SK-N-SH treated with all-trans-retinoic acid at 6 μM for 48 hours (cell line): ENCODE data around the gene PPP1R3C.

Source experiments
- ATAC-seq: fragments of 200-7000 bp; cut with Tn5 transposase; 3 replicates; pipeline ENCODE4 v1.9.1; 2020; ENCODE audit warnings: mild to moderate bottlenecking, moderate library complexity
- ARNTL ChIP-seq: fragments of 450-650 bp; formaldehyde crosslinking; IDR thresholded peaks from 2 replicates; pipeline ENCODE4 v1.5.0; 2020; ENCODE audit warnings: low read depth, mild to moderate bottlenecking, moderate library complexity, borderline replicate concordance
- BACH2 ChIP-seq: fragments of 250-450 bp; sonication (Bioruptor Pico); IDR thresholded peaks from 2 replicates; pipeline ENCODE4 v1.9.0; 2021; ENCODE audit warnings: mild to moderate bottlenecking, borderline replicate concordance
- CREB5 ChIP-seq: fragments of 250-450 bp; sonication (Bioruptor Pico); IDR thresholded peaks from 2 replicates; pipeline ENCODE4 v1.5.1; 2020; ENCODE audit warnings: low read depth, mild to moderate bottlenecking, moderate library complexity
- CSDC2 ChIP-seq: fragments of 250-450 bp; sonication (Bioruptor Pico); IDR thresholded peaks from 2 replicates; pipeline ENCODE4 v1.5.0; 2020; ENCODE audit warnings: mild to moderate bottlenecking, moderate library complexity
- CSRNP3 ChIP-seq: fragments of 250-450 bp; sonication (Bioruptor Pico); IDR thresholded peaks from 2 replicates; pipeline ENCODE4 v1.5.1; 2021; ENCODE audit warnings: mild to moderate bottlenecking, moderate library complexity
- GLIS3 ChIP-seq: fragments of 250-450 bp; sonication (Bioruptor Pico); IDR thresholded peaks from 2 replicates; pipeline ENCODE4 v1.5.0; 2020; ENCODE audit warnings: mild to moderate bottlenecking, moderate library complexity
- ISL1 ChIP-seq: fragments of 250-450 bp; sonication (Bioruptor Pico); IDR thresholded peaks from 2 replicates; pipeline ENCODE4 v2.1.2; 2022; ENCODE audit warnings: mild to moderate bottlenecking, moderate library complexity
- OSR1 ChIP-seq: fragments of 250-450 bp; sonication (Bioruptor Pico); IDR thresholded peaks from 2 replicates; pipeline ENCODE4 v1.8.0; 2022; ENCODE audit warnings: moderate library complexity, mild to moderate bottlenecking, inconsistent platforms
- PATZ1 ChIP-seq: fragments of 250-450 bp; sonication (Bioruptor Pico); IDR thresholded peaks from 2 replicates; pipeline ENCODE4 v1.8.0; 2020; ENCODE audit warnings: mild to moderate bottlenecking, moderate library complexity, borderline replicate concordance
- PPARA ChIP-seq: fragments of 250-450 bp; sonication (Bioruptor Pico); IDR thresholded peaks from 2 replicates; pipeline ENCODE4 v1.5.0; 2020; ENCODE audit warnings: mild to moderate bottlenecking, borderline replicate concordance
- RARB ChIP-seq: fragments of 250-450 bp; sonication (Bioruptor Pico); IDR thresholded peaks from 2 replicates; pipeline ENCODE4 v1.8.0; 2021; ENCODE audit warnings: mild to moderate bottlenecking, moderate library complexity
- SNAI2 ChIP-seq: fragments of 250-450 bp; sonication (Bioruptor Pico); IDR thresholded peaks from 2 replicates; pipeline ENCODE4 v1.5.0; 2020; ENCODE audit warnings: mild to moderate bottlenecking, moderate library complexity
- TCF4 ChIP-seq: fragments of 250-450 bp; sonication (Bioruptor Pico); IDR thresholded peaks from 2 replicates; pipeline ENCODE4 v1.8.0; 2021; ENCODE audit warnings: mild to moderate bottlenecking, moderate library complexity, borderline replicate concordance
- TOX ChIP-seq: fragments of 250-450 bp; sonication (Bioruptor Pico); IDR thresholded peaks from 2 replicates; pipeline ENCODE4 v1.8.0; 2021; ENCODE audit warnings: mild to moderate bottlenecking, moderate library complexity, borderline replicate concordance
- TSHZ2 ChIP-seq: fragments of 250-450 bp; sonication (Bioruptor Pico); IDR thresholded peaks from 2 replicates; pipeline ENCODE4 v1.5.0; 2020; ENCODE audit warnings: mild to moderate bottlenecking, moderate library complexity
- ZFP3 ChIP-seq: fragments of 250-450 bp; sonication (Bioruptor Pico); IDR thresholded peaks from 2 replicates; pipeline ENCODE4 v1.5.0; 2020; ENCODE audit warnings: mild to moderate bottlenecking, moderate library complexity
- ZFP30 ChIP-seq: fragments of 450-650 bp; formaldehyde crosslinking; IDR thresholded peaks from 2 replicates; pipeline ENCODE4 v1.5.0; 2022; ENCODE audit warnings: mild to moderate bottlenecking, moderate library complexity
- ZNF565 ChIP-seq: fragments of 450-650 bp; formaldehyde crosslinking; conservative IDR thresholded peaks from 2 replicates; pipeline ENCODE4 v1.5.0; 2020; ENCODE audit warnings: low read depth, mild to moderate bottlenecking, moderate library complexity
- ZNF70 ChIP-seq: fragments of 450-650 bp; formaldehyde crosslinking; IDR thresholded peaks from 2 replicates; pipeline ENCODE4 v1.5.0; 2020; ENCODE audit warnings: mild to moderate bottlenecking, moderate library complexity
- ZNF8 ChIP-seq: fragments of 450-650 bp; formaldehyde crosslinking; IDR thresholded peaks from 2 replicates; pipeline ENCODE4 v1.5.0; 2020; ENCODE audit warnings: mild to moderate bottlenecking, moderate library complexity

PPP1R3C gene

GRCh38 chr10:91665842-91666241 lies 33.0 kb upstream of the PPP1R3C start:
- no peak for TF ChIP-seq TCF4 (CRISPR knock-in tag)
- TF ChIP-seq CSDC2 (CRISPR knock-in tag), result no peak
- TF ChIP-seq RARB (CRISPR knock-in tag), result no peak
- TF ChIP-seq ZNF565, result no peak
- TF ChIP-seq, all 23 proteins: peak for 0
- no peak for ATAC-seq

- no peak for TF ChIP-seq SNAI2 (CRISPR knock-in tag)
- no peak for TF ChIP-seq ZFP3 (CRISPR knock-in tag)
- TF ChIP-seq OSR1 (CRISPR knock-in tag), result no peak
- TF ChIP-seq, all 23 proteins: peak for 0
- ATAC-seq, result no peak
Measured at GRCh38 chr10:91664426-91664825, 31.6 kb upstream of the PPP1R3C start.

- TF ChIP-seq ISL1 (no peak), BACH2 (no peak), ZFP3 (CRISPR knock-in tag) (no peak), CSDC2 (CRISPR knock-in tag) (no peak), ZFP30 (CRISPR knock-in tag) (no peak), TSHZ2 (CRISPR knock-in tag) (no peak), OSR1 (CRISPR knock-in tag) (no peak), SNAI2 (CRISPR knock-in tag) (no peak), TOX (no peak), CREB5 (CRISPR knock-in tag) (no peak), ARNTL (no peak), ZNF8 (CRISPR knock-in tag) (no peak), ZNF70 (CRISPR knock-in tag) (no peak), PPARA (CRISPR knock-in tag) (no peak), TCF4 (CRISPR knock-in tag) (no peak), CSRNP3 (CRISPR knock-in tag) (no peak), PATZ1 (CRISPR knock-in tag) (no peak)
- no peak for ATAC-seq
Measured at GRCh38 chr10:91662993-91663392, 30.1 kb upstream of the PPP1R3C start.

GRCh38 chr10:91653219-91653870 lies 20.5 kb upstream of the PPP1R3C start:
- TF ChIP-seq ISL1 (peak; percentile 27), RARB (CRISPR knock-in tag) (no peak)
- peak; percentile 69 for ATAC-seq

- TF ChIP-seq PATZ1 (CRISPR knock-in tag), result peak; percentile 63
- TF ChIP-seq GLIS3 (CRISPR knock-in tag), result no peak
- peak; percentile 35; the same call in 1 of the 2 replicates for TF ChIP-seq CREB5 (CRISPR knock-in tag)
- peak; percentile 24; the same call in 1 of the 2 replicates for TF ChIP-seq RARB (CRISPR knock-in tag)
- no peak for TF ChIP-seq ZNF565
- TF ChIP-seq ZFP3 (CRISPR knock-in tag), result 0 out of 2 replicates have a peak, but pooled peaks have one; percentile 37
- TF ChIP-seq TOX, result peak; percentile 28; the same call in 1 of the 2 replicates
- peak; percentile 96 for TF ChIP-seq ISL1
- no peak for TF ChIP-seq ARNTL
- peak; percentile 93 for ATAC-seq
Measured at GRCh38 chr10:91652364-91652763, 19.5 kb upstream of the PPP1R3C start.
